ENCODE results near the gene PHF5A.

GRCh38 chr22:41508770-41509170 is 40.3 kb upstream of the PHF5A start:
- TF ChIP-seq, protein P1, sequence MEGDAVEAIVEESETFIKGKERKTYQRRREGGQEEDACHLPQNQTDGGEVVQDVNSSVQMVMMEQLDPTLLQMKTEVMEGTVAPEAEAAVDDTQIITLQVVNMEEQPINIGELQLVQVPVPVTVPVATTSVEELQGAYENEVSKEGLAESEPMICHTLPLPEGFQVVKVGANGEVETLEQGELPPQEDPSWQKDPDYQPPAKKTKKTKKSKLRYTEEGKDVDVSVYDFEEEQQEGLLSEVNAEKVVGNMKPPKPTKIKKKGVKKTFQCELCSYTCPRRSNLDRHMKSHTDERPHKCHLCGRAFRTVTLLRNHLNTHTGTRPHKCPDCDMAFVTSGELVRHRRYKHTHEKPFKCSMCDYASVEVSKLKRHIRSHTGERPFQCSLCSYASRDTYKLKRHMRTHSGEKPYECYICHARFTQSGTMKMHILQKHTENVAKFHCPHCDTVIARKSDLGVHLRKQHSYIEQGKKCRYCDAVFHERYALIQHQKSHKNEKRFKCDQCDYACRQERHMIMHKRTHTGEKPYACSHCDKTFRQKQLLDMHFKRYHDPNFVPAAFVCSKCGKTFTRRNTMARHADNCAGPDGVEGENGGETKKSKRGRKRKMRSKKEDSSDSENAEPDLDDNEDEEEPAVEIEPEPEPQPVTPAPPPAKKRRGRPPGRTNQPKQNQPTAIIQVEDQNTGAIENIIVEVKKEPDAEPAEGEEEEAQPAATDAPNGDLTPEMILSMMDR (IDR thresholded peaks at IDR 0.05; ENCODE audit: low read depth, low read length, missing input control), result no peak
- TF ChIP-seq YY1 (IDR thresholded peaks at IDR 0.05), result no peak

Data from liver (tissue), 2 donors.